Mucosa of rectum (tissue), 2 donors: ENCODE results near the gene SFRP2.

Experiments used
- H3K27ac ChIP-seq, 2 donors: one replicate each; pipeline ENCODE4 v1.7.0; 2013; ENCODE audit warnings: inconsistent platforms in 2 of 2, low read depth in 2 of 2, low read length in 2 of 2
- H3K27me3 ChIP-seq, 2 donors: one replicate each; pipeline ENCODE4 v1.7.0; 2013; ENCODE audit warnings: low read length in 2 of 2; ENCODE audit not compliant: control insufficient read depth in 2 of 2, insufficient read depth in 2 of 2
- H3K36me3 ChIP-seq, 2 donors: one replicate each; pipeline ENCODE4 v1.7.0; 2013; ENCODE audit warnings: low read length in 2 of 2; ENCODE audit not compliant: control insufficient read depth in 2 of 2, insufficient read depth in 2 of 2
- H3K4me1 ChIP-seq, 2 donors: one replicate each; pipeline ENCODE4 v1.7.0; 2013; ENCODE audit warnings: low read length in 2 of 2, mild to moderate bottlenecking in 1 of 2; ENCODE audit not compliant: control insufficient read depth in 2 of 2, insufficient read depth in 2 of 2
- H3K4me3 ChIP-seq, 2 donors: one replicate each; pipeline ENCODE4 v1.7.0; 2013; ENCODE audit warnings: low read length in 2 of 2
- H3K9ac ChIP-seq, 2 donors: one replicate each; pipeline ENCODE4 v1.7.0; 2013; ENCODE audit warnings: low read length in 2 of 2, low read depth in 1 of 2, mild to moderate bottlenecking in 1 of 2
- H3K9me3 ChIP-seq, 2 donors: one replicate each; pipeline ENCODE4 v1.7.0; 2013; ENCODE audit warnings: low read length in 2 of 2; ENCODE audit not compliant: control insufficient read depth in 2 of 2
- donor health status: healthy.
- donor health status: Normal muscosa, but diverticular disease.

Gene SFRP2

DNA sequence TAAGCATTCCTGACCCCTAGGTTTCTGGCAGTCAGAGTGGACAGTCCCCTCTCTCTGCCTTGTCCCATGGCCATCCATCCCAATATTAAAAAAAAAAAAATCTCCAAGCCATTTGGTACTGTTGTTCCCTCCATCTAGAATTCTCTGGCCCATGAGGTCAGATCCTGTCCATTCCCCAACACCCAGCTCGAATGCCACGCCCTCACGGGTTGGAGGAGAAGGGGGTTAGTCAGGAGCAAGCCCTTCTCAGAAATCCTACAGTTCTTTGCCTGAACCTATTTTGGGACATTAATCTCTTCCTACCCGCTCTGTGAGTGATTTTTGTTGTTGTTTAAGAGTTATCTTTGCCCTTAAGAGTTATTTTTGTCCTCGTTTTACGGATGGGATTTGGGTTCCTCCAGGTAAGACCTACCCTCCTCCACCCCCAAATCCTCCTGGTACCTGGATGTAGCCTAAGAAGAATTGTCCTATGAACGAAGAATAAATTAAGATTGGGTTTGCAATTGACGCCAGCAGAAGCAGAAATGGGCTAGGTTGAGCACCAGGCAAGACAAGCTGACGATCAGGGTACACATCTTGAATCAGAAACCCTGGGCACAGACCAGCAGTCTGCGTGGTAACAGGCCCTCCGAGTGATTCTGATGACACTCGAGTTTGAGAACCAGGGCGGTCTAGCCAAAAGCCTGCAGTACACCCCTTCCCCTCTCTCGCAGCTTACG is 30.0 kb downstream of the SFRP2 start:
- Histone ChIP-seq H3K9me3 (no peaks in the 10 kb centered on the region), H3K4me1 (peaks cover 0 to 4% of the 10 kb centered on the region in 2 donors), H3K27me3 (peaks cover 7 to 29% of the 10 kb centered on the region in 2 donors), H3K4me3 (peak overlapping the region in 1 of 2 donors; percentile 15), H3K27ac (no peak overlapping the region), H3K9ac (no peak overlapping the region), H3K36me3 (no peaks in the 10 kb centered on the region)

DNA sequence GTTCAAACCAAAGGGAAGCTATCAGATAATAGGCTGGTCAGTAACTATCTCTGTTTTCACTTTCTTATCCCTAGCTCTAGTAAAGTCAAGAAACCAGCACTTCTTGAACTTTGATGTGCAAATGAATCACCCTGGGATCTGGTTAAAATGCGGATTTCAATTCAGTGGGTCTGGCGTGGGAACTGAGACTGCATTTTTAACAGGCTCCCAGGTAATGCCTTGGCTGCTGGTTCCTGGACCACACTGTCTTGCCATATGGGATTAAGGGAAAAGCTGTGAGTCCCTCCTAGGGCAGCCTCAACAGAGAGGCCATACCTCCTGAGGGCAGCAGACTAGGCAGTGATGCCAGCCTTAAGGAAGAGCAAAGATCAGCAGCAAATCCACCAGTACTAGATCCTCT is 30.7 kb downstream of the SFRP2 start:
- no peak overlapping the region for H3K9ac ChIP-seq
- no peaks in the 10 kb centered on the region for H3K9me3 ChIP-seq
- no peaks in the 10 kb centered on the region for H3K36me3 ChIP-seq
- peaks cover 0 to 4% of the 10 kb centered on the region in 2 donors for H3K4me1 ChIP-seq
- no peak overlapping the region for H3K4me3 ChIP-seq
- H3K27me3 ChIP-seq = peaks cover 7 to 29% of the 10 kb centered on the region in 2 donors
- no peak overlapping the region for H3K27ac ChIP-seq

DNA sequence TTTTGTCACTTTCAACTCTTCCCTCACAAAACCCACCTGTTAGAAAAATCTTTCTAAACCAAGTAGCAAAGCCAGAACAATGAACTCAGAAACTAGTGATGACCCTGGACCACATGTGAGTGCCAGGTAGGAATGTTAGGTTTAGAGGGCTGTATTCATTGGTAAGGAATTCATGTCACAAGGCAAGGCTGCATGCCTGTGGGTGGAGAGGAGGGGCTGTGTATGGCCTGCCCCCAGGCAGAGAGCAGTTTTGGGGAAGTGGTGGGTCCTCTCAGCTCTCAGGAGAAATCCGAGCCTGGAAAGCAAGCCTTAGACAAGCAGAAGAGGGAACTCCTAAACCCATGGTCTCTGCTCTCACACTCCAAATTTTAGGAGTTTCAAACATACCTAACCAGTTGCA is 31.5 kb downstream of the SFRP2 start:
- Histone ChIP-seq H3K36me3 (no peaks in the 10 kb centered on the region), H3K4me1 (peaks cover 0 to 4% of the 10 kb centered on the region in 2 donors), H3K27me3 (peaks cover 7 to 29% of the 10 kb centered on the region in 2 donors), H3K27ac (no peak overlapping the region), H3K9me3 (no peaks in the 10 kb centered on the region), H3K4me3 (no peak overlapping the region), H3K9ac (no peak overlapping the region)

DNA sequence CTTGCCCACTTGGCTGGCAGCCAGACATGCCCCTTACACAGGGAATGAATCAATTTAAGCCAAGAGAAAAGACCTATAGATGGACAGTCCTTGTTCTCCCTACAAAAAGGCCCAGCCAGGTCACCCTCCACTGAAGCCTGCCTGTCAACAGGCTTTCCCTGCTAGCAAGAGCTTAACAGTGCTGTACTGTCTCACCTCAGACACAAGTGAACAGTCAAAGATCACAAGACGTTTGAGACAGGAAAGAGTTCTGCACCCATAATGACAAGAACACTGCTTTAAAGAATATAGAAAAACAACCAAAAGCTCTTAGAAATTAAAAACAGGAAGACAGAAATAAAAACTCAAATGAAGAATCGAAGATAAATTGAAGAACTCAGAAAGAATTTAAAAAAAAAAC is 33.7 kb downstream of the SFRP2 start:
- no peak overlapping the region for H3K27ac ChIP-seq
- no peaks in the 10 kb centered on the region for H3K36me3 ChIP-seq
- H3K4me3 ChIP-seq = no peak overlapping the region
- H3K9me3 ChIP-seq = no peaks in the 10 kb centered on the region
- H3K9ac ChIP-seq = no peak overlapping the region
- H3K4me1 ChIP-seq = peaks cover 0 to 4% of the 10 kb centered on the region in 2 donors
- H3K27me3 ChIP-seq = peaks cover 7 to 20% of the 10 kb centered on the region in 2 donors

DNA sequence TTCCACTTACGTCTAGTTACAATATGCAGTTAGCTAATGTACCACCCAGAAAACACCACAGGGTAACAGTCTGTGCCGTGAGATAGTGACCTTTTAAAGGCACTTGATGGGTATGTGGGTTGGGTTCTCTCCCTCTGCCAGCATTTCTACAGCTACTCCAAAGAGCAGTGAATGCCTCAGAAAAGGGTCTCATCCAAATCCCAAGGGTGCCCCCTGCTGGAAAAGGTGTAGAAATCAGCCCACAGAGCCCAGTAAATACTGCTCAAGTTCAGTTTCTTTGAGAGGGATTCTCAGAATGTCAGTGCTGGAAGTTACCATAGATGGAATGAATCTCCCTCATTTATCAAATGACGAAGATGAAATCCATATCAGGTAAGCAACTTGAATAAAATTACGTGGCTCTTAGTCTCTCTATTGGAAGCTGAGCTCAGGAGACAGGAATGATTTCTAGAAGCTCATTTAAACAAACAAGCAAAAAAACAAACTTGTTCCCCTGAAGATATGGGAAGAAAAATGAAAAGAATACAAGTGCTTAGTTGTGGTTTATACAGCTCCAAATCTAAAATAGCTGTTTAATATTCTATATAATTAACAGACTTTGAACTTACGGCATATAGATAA is 38.6 kb downstream of the SFRP2 start:
- H3K9me3 ChIP-seq = no peaks in the 10 kb centered on the region
- H3K4me3 ChIP-seq = no peak overlapping the region
- H3K27ac ChIP-seq = no peak overlapping the region
- H3K27me3 ChIP-seq = no peaks in the 10 kb centered on the region
- H3K9ac ChIP-seq = no peak overlapping the region
- no peaks in the 10 kb centered on the region for H3K36me3 ChIP-seq
- no peaks in the 10 kb centered on the region for H3K4me1 ChIP-seq

DNA sequence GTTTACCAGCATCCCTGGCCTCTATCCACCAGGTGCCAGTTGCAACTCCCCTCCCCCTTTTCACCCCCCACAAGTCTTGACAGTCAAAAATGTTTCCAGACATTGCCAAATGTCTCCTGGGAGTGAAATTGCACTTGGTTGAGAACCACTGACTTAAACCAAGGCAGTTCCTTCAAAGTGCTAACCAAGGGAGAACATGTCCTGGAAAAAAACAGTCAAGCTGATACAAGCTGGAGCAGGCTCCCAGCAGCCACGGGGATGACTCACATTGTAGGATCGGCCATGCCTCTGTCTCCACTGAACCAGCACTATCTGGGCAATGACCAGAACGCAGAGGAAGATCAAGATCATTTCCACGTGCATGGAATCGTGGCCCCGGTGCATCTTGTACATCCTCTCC is 40.5 kb downstream of the SFRP2 start:
- Histone ChIP-seq H3K36me3 (no peaks in the 10 kb centered on the region), H3K27ac (no peak overlapping the region), H3K4me1 (no peaks in the 10 kb centered on the region), H3K9me3 (no peaks in the 10 kb centered on the region), H3K9ac (peak overlapping the region in 1 of 2 donors; percentile 41), H3K27me3 (no peaks in the 10 kb centered on the region), H3K4me3 (no peak overlapping the region)

DNA sequence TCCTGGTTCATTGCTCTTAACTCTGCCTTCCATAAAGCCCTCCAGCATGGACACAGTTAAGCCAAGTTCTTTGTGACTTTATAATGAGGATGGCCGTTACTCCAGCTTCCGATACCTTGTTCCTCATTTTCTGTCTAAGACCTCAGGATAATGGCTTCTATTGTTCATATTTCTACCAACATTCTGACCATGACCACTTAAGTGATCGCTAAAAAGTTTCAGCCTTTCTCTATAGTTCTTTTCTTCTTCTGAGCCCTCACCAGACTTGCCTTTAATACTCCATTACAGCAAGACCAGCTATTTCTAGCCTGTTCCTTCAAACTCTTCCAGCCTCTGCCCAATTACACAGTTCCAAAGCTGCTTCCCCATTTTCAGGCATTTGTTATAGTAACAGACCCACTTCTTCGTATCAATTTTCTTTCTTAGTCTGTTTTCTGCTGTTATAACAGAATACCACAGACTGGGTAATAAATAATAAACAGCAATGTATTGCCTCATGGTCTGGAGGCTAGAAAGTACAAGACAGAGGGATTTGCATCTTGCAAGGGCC is 41.4 kb downstream of the SFRP2 start:
- no peaks in the 10 kb centered on the region for H3K4me1 ChIP-seq
- no peaks in the 10 kb centered on the region for H3K36me3 ChIP-seq
- no peaks in the 10 kb centered on the region for H3K27me3 ChIP-seq
- H3K9ac ChIP-seq = no peak overlapping the region
- no peak overlapping the region for H3K27ac ChIP-seq
- no peaks in the 10 kb centered on the region for H3K9me3 ChIP-seq
- H3K4me3 ChIP-seq = no peak overlapping the region

DNA sequence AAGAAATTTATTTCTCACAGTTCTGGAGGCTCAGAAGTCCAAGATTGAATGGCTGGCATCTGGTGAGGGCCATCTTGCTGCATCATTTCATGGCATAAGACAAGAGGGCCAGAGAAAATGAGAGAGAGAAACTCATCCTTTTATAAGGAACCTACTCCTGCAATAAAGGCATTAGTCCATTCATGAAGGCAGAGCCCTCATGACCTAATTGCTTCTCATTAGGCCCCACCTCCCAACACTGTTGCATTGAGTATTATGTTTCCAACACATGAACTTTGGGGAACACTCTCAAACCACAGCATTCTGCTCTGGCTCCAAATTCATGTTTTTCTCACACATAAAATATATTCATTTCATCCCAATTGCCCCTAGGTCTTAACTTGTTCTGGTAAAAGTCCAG is 43.2 kb downstream of the SFRP2 start:
- no peaks in the 10 kb centered on the region for H3K4me1 ChIP-seq
- no peaks in the 10 kb centered on the region for H3K36me3 ChIP-seq
- H3K9ac ChIP-seq = no peak overlapping the region
- no peaks in the 10 kb centered on the region for H3K27me3 ChIP-seq
- no peak overlapping the region for H3K4me3 ChIP-seq
- H3K9me3 ChIP-seq = peaks cover 0 to 5% of the 10 kb centered on the region in 2 donors
- H3K27ac ChIP-seq = no peak overlapping the region

DNA sequence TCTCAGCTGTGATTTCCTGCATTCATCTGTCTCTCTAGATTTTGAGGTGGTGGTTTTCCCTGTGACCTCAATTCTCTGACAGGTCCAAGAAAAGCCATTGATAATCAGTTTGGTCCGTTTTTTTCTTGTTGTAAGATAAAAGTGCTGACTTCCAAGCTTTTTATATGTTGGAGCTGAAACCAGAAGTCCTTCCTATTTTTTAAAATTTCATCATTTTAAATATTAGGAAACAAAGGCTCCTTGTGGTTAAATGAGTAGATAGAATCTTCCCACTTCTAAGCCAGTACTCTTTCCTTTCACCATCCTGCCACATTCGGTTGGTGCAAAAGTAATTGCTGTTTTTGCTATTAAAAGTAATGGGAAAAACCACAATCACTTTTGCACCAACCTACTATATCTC is 47.3 kb downstream of the SFRP2 start:
- Histone ChIP-seq H3K9ac (no peak overlapping the region), H3K4me3 (no peak overlapping the region), H3K27me3 (no peaks in the 10 kb centered on the region), H3K36me3 (no peaks in the 10 kb centered on the region), H3K4me1 (no peaks in the 10 kb centered on the region), H3K9me3 (peaks cover 0 to 5% of the 10 kb centered on the region in 2 donors), H3K27ac (no peak overlapping the region)

DNA sequence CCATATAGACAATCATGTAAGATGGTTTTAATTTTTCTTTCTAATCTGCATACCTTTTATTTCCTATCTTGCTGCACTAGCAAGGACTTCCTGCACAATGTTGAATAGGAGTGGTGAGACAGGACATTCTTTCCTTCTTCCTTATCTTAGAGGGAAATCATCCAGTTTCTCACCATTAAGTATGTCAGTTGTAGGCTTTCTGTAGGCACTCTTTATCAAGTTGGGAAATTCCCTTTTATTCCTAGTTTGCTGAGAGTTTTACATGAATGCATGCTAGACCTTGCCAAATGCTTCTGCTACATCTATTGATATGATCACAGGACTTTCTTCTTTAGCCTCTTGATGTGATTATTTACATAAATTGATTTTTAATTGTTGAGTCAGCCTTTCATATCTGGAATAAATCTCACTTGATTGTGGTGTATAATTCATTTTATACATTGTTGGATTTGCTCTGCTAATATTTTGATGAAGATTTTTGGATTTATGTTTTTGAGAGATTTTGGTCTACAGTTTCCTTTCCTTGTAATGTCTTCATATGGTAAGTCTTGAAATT is 52.9 kb downstream of the SFRP2 start:
- Histone ChIP-seq H3K27ac (no peak overlapping the region), H3K36me3 (no peaks in the 10 kb centered on the region), H3K4me1 (no peaks in the 10 kb centered on the region), H3K9me3 (peaks cover 0 to 3% of the 10 kb centered on the region in 2 donors), H3K27me3 (no peaks in the 10 kb centered on the region), H3K4me3 (no peak overlapping the region), H3K9ac (no peak overlapping the region)
